SU-DHL-6 (cell line): Measurements from ENCODE around the gene TNFSF18.

Experiments used
- H2AFZ ChIP-seq: fragments of 200-600 bp; sonication (generic); 2 replicates; pipeline ENCODE4 v1.6.1; 2014; ENCODE audit warnings: low read depth, mild to moderate bottlenecking, moderate library complexity, mixed read lengths, antibody characterized with exemption, low read length; ENCODE audit not compliant: severe bottlenecking
- H3F3A ChIP-seq: fragments of 200-600 bp; shearing (Covaris generic); 2 replicates; pipeline ENCODE4 v1.6.0; 2016; ENCODE audit warnings: antibody characterized with exemption, mild to moderate bottlenecking; ENCODE audit not compliant: insufficient read depth
- H3K27ac ChIP-seq: fragments of 200-600 bp; sonication (generic); 2 replicates; pipeline ENCODE4 v1.5.1; 2016; ENCODE audit warnings: low read depth, mild to moderate bottlenecking, low read length, moderate library complexity, mixed read lengths
- H3K27me3 ChIP-seq: fragments of 200-600 bp; sonication (generic), shearing (Covaris generic); 2 replicates; pipeline ENCODE4 v1.6.0; 2014; ENCODE audit warnings: mild to moderate bottlenecking, low read length
- H3K36me3 ChIP-seq: fragments of 200-600 bp; sonication (generic); 2 replicates; pipeline ENCODE4 v1.6.1; 2014; ENCODE audit warnings: mild to moderate bottlenecking, low read length, mixed read lengths
- H3K4me2 ChIP-seq: fragments of 300-600, 200-600 bp; shearing (Covaris generic), sonication (generic); 2 replicates; pipeline ENCODE4 v1.6.0; 2014; ENCODE audit warnings: low read length, low read depth, mild to moderate bottlenecking; ENCODE audit not compliant: poor library complexity, severe bottlenecking
- H3K4me3 ChIP-seq: fragments of 200-600 bp; sonication (generic); 2 replicates; pipeline ENCODE4 v1.5.1; 2014; ENCODE audit warnings: antibody characterized with exemption, low read length, mild to moderate bottlenecking, mixed read lengths; ENCODE audit not compliant: insufficient read depth, poor library complexity, severe bottlenecking
- H3K79me2 ChIP-seq: fragments of 200-600 bp; sonication (generic); 2 replicates; pipeline ENCODE4 v1.6.1; 2014; ENCODE audit warnings: mild to moderate bottlenecking, low read length, moderate library complexity; ENCODE audit not compliant: insufficient read depth
- H3K9ac ChIP-seq: fragments of 200-600 bp; sonication (generic); 2 replicates; pipeline ENCODE4 v1.7.0; 2014; ENCODE audit warnings: mild to moderate bottlenecking, low read length
- H3K9me2 ChIP-seq: fragments of 200-600 bp; sonication (generic); replicated peaks from 2 replicates; pipeline ENCODE4 v1.6.1; 2014; ENCODE audit warnings: low read length; ENCODE audit not compliant: insufficient read depth
- H3K9me3 ChIP-seq: fragments of 200-600 bp; sonication (generic); 2 replicates; pipeline ENCODE4 v1.6.1; 2014; ENCODE audit warnings: low read length, mixed read lengths; ENCODE audit not compliant: insufficient read depth
- H4K20me1 ChIP-seq: fragments of 200-600 bp; sonication (generic); 2 replicates; pipeline ENCODE4 v1.6.1; 2014; ENCODE audit warnings: low read depth, mild to moderate bottlenecking, antibody characterized with exemption, low read length, moderate library complexity, mixed read lengths
- CTCF ChIP-seq: fragments of 200-600 bp; sonication (generic); IDR thresholded peaks from one replicate; pipeline ENCODE4 v1.5.1; 2017; ENCODE audit warnings: antibody characterized with exemption, mild to moderate bottlenecking, low read length, moderate library complexity; ENCODE audit not compliant: insufficient read depth, poor library complexity, severe bottlenecking
- EZH2phosphoT487 ChIP-seq: fragments of 200-600 bp; sonication (generic), shearing (Covaris generic); conservative IDR thresholded peaks from 2 replicates; pipeline ENCODE4 v1.6.1; 2018; ENCODE audit warnings: mild to moderate bottlenecking, antibody characterized with exemption, low read length, moderate library complexity, mixed read lengths

TNFSF18 gene

GRCh38 chr1:173064011-173064410 lies 13.3 kb upstream of the TNFSF18 start:
- no peaks in the 10 kb centered on the region for H3K79me2 ChIP-seq
- no peak overlapping the region for H2AFZ ChIP-seq
- H3F3A ChIP-seq = no peaks in the 10 kb centered on the region
- no peak overlapping the region for H3K9ac ChIP-seq
- H3K27me3 ChIP-seq = no peaks in the 10 kb centered on the region
- H4K20me1 ChIP-seq = no peaks in the 10 kb centered on the region
- no peak for TF ChIP-seq CTCF
- no peak for TF ChIP-seq EZH2phosphoT487
- no peaks in the 10 kb centered on the region for H3K9me2 ChIP-seq
- no peaks in the 10 kb centered on the region for H3K36me3 ChIP-seq
- no peak overlapping the region for H3K4me2 ChIP-seq
- H3K4me3 ChIP-seq = no peak overlapping the region
- no peak overlapping the region for H3K27ac ChIP-seq
- no peaks in the 10 kb centered on the region for H3K9me3 ChIP-seq

- no peak for TF ChIP-seq CTCF
- no peak for TF ChIP-seq EZH2phosphoT487
- Histone ChIP-seq H3K79me2 (no peaks in the 10 kb centered on the region), H2AFZ (no peak overlapping the region), H3K36me3 (no peaks in the 10 kb centered on the region), H3K9ac (no peak overlapping the region), H3K27ac (no peak overlapping the region), H3K4me2 (no peak overlapping the region), H3K4me3 (no peak overlapping the region), H3K9me2 (no peaks in the 10 kb centered on the region), H4K20me1 (no peaks in the 10 kb centered on the region), H3F3A (no peaks in the 10 kb centered on the region), H3K27me3 (no peaks in the 10 kb centered on the region), H3K9me3 (no peaks in the 10 kb centered on the region)
These were observed 12.4 kb upstream of the TNFSF18 start for GRCh38 chr1:173063171-173063570.

- H3K9ac ChIP-seq = no peak overlapping the region
- no peaks in the 10 kb centered on the region for H3K79me2 ChIP-seq
- no peak overlapping the region for H3K4me3 ChIP-seq
- no peaks in the 10 kb centered on the region for H4K20me1 ChIP-seq
- TF ChIP-seq EZH2phosphoT487 = no peak
- TF ChIP-seq CTCF = no peak
- H3K27me3 ChIP-seq = no peaks in the 10 kb centered on the region
- H3K9me3 ChIP-seq = no peaks in the 10 kb centered on the region
- H3K9me2 ChIP-seq = no peaks in the 10 kb centered on the region
- no peaks in the 10 kb centered on the region for H3K36me3 ChIP-seq
- H2AFZ ChIP-seq = no peak overlapping the region
- H3F3A ChIP-seq = no peaks in the 10 kb centered on the region
- H3K27ac ChIP-seq = no peak overlapping the region
- H3K4me2 ChIP-seq = no peak overlapping the region
These were observed 11.6 kb upstream of the TNFSF18 start for GRCh38 chr1:173062150-173062938.
